GM12878 (cell line): ENCODE data around the gene GPR63. TPM values are rescaled to one million over a fixed set of nuclear protein-coding genes. Genes with fewer than 3 reads are reported as not detected.

Experiments used
- ATAC-seq: fragments of 200-7000 bp; cut with Tn5 transposase; 3 replicates; pipeline ENCODE4 v1.9.1; 2020; ENCODE audit warnings: mild to moderate bottlenecking, moderate library complexity
- BruUV-seq: library from RNA; stranded (reverse); fragments of 400-500 nt; replicated peaks from 2 replicates; lab custom pipeline; 2021; lab: Mats Ljungman, UMichigan
- CTCF ChIA-PET: fragments of 300-600 bp; sonication (Branson Sonifier 250); formaldehyde crosslinking; extraction: SDS; loops from one replicate; lab custom pipeline; 2021; ENCODE audit warnings: inconsistent platforms; lab: Yijun Ruan, JAX
- POLR2A ChIA-PET: fragments of 350-600 bp; formaldehyde crosslinking; extraction: SDS; loops from one replicate; lab custom pipeline; 2021; ENCODE audit warnings: inconsistent platforms; lab: Charles Lee
- RAD21 ChIA-PET: fragments of 300-600 bp; sonication (Branson Sonifier 250); formaldehyde crosslinking; loops from one replicate; lab custom pipeline; 2023; ENCODE audit warnings: antibody characterized with exemption; ENCODE audit not compliant: unreplicated experiment; lab: Charles Lee
- SMC1A ChIA-PET: fragments of 300-600 bp; sonication (Branson Sonifier 250); formaldehyde crosslinking; loops from one replicate; lab custom pipeline; 2023; ENCODE audit not compliant: unreplicated experiment, uncharacterized antibody; lab: Charles Lee
- DNase-seq: peaks from one replicate; pipeline ENCODE4 v3.0.0-alpha.2; 2011; ENCODE audit warnings: low read depth, low spot score
- FAIRE-seq: peaks from 3 replicates; lab custom pipeline; 2011; peaks lifted over from hg19 to GRCh38; lab: Jason Lieb, UNC
- H2AFZ ChIP-seq: 2 replicates; pipeline ENCODE4 v1.6.0; 2011; ENCODE audit warnings: low read depth, low read length, control low read depth; ENCODE audit not compliant: control insufficient read depth
- H3K27ac ChIP-seq: 2 replicates; pipeline ENCODE4 v1.5.1; 2011; ENCODE audit warnings: control low read depth; ENCODE audit not compliant: control insufficient read depth, insufficient read depth
- H3K27me3 ChIP-seq, 2 experiments: replicated peaks in 1 of 2; 2 replicates each; pipeline versions ENCODE4 v1.6.0 to v1.6.1; 2011; ENCODE audit warnings: low read length in 1 of 2; ENCODE audit not compliant: control insufficient read depth in 2 of 2, insufficient read depth in 2 of 2
- H3K36me3 ChIP-seq, 2 experiments: 2 replicates each; pipeline ENCODE4 v1.5.1; 2011; ENCODE audit warnings: low read length in 1 of 2; ENCODE audit not compliant: control insufficient read depth in 2 of 2, insufficient read depth in 2 of 2
- H3K4me1 ChIP-seq: 2 replicates; pipeline ENCODE4 v1.6.1; 2011; ENCODE audit warnings: mild to moderate bottlenecking, low read length, moderate library complexity, mixed read lengths; ENCODE audit not compliant: control insufficient read depth, insufficient read depth
- H3K4me2 ChIP-seq: 2 replicates; pipeline ENCODE4 v1.6.0; 2011; ENCODE audit warnings: control low read depth; ENCODE audit not compliant: control insufficient read depth, insufficient read depth
- H3K4me3 ChIP-seq: fragments of 200-600 bp; sonication (generic); 2 replicates; pipeline ENCODE4 v1.5.1; 2016
- H3K79me2 ChIP-seq: 2 replicates; pipeline ENCODE4 v1.6.0; 2011; ENCODE audit warnings: low read length; ENCODE audit not compliant: control insufficient read depth, insufficient read depth
- H3K9ac ChIP-seq: 2 replicates; pipeline ENCODE4 v1.8.0; 2011; ENCODE audit warnings: low read length, control low read depth, mixed read lengths; ENCODE audit not compliant: control insufficient read depth, insufficient read depth
- H3K9me3 ChIP-seq: replicated peaks from 3 replicates; pipeline ENCODE4 v1.5.1; 2011; ENCODE audit warnings: mild to moderate bottlenecking, low read length; ENCODE audit not compliant: control insufficient read depth, insufficient read depth
- H4K20me1 ChIP-seq: 2 replicates; pipeline ENCODE4 v1.6.0; 2011; ENCODE audit not compliant: control insufficient read depth, insufficient read depth
- BMI1 ChIP-seq: fragments of 450-650 bp; IDR thresholded peaks from 2 replicates; pipeline ENCODE4 v1.6.1; 2016; ENCODE audit warnings: mild to moderate bottlenecking, moderate library complexity, borderline replicate concordance
- FOS ChIP-seq: IDR thresholded peaks from 3 replicates; pipeline ENCODE4 v1.6.1; 2011; ENCODE audit warnings: borderline replicate concordance; ENCODE audit not compliant: insufficient read length; ENCODE audit errors: extremely low read depth
- LARP7 ChIP-seq: fragments of 450-650 bp; IDR thresholded peaks from 2 replicates; pipeline ENCODE4 v1.6.1; 2017; ENCODE audit warnings: mild to moderate bottlenecking
- POLR2AphosphoS2 ChIP-seq: IDR thresholded peaks from 2 replicates; pipeline ENCODE4 v1.6.1; 2011; ENCODE audit warnings: low read depth, mild to moderate bottlenecking, low read length, improper control_type of control experiment, moderate library complexity
- RCOR1 ChIP-seq: conservative IDR thresholded peaks from 2 replicates; pipeline ENCODE4 v1.6.1; 2012; ENCODE audit warnings: low read depth, low read length, improper control_type of control experiment
- WGBS: methylation state at CpG from one replicate; pipeline ENCODE4 v1.1.6; 2016; ENCODE audit warnings: low lambda C conversion rate; ENCODE audit not compliant: insufficient replicate concordance, insufficient coverage; ENCODE audit errors: missing lambda C conversion rate; 5-methylcytosine and 5-hydroxymethylcytosine counted together
- in situ Hi-C: fragments of 300-500 bp; cut with MboI; formaldehyde crosslinking; loops from 9 replicates; pipeline ENCODE4 v1.14.3; 2018; ENCODE audit warnings: mixed read lengths
- intact Hi-C: fragments of 100-400 bp; cut with micrococcal nuclease; formaldehyde crosslinking; loops from one replicate; pipeline ENCODE4 v1.14.2; 2022; ENCODE audit not compliant: unreplicated experiment
- polyA plus RNA-seq, 11 experiments: library from polyadenylated mRNA; depleted of rRNA in 4 of 11; unstranded in 6 of 11; stranded (reverse) in 5 of 11; fragments of >200 nt; fragmentation: Nextera tagmentation in 4 of 11; fragmentation: Illumina TruSeq in 1 of 11; extraction: Ambion mirVana in 4 of 11; extraction: Trizol in 1 of 11; gene quantifications; 1 replicate in 1 of 11; 2 replicates in 10 of 11; pipeline versions ENCODE4 v1.2.1 to v1.2.3, GENCODE V29; 2011 to 2016; ENCODE audit warnings: inconsistent platforms in 2 of 11, missing spikeins in 2 of 11, low read depth in 1 of 11
- total RNA-seq, 4 experiments: library from RNA; depleted of rRNA in 3 of 4; stranded (reverse); fragments of >200 nt in 3 of 4; fragmentation: Illumina TruSeq in 1 of 4; extraction: Trizol in 1 of 4; gene quantifications; 2 replicates each; pipeline versions ENCODE4 v1.2.1 to v1.2.3, GENCODE V29; 2013 to 2021
- TF ChIP-seq, protein P1 (sequence below): IDR thresholded peaks from 2 replicates; pipeline ENCODE4 v1.6.1; 2012; ENCODE audit warnings: mild to moderate bottlenecking, low read depth, low read length

The GPR63 gene
- total and polyA plus RNA-seq, 10 of the 15 experiments (the other 5 are each of a cell fraction or from before 2014, with no cell fraction given): 1.6 to 6.6 (median 3.5) TPM

GRCh38 chr6:96853083-96853482 lies 15.8 kb upstream of the GPR63 start:
- WGBS: 51% methylated on average over 2 of the region's 2 CpGs
- ChIA-PET RAD21 (no interaction called here), CTCF (no interaction called here), SMC1A (no interaction called here), POLR2A (no interaction called here)
- Histone ChIP-seq H3K4me3 (no peak overlapping the region), H4K20me1 (no peaks in the 10 kb centered on the region), H3K4me2 (no peak overlapping the region), H3K27me3 (no peaks in the 10 kb centered on the region), H2AFZ (no peak overlapping the region), H3K4me1 (no peaks in the 10 kb centered on the region), H3K9me3 (no peaks in the 10 kb centered on the region), H3K79me2 (no peaks in the 10 kb centered on the region), H3K36me3 (no peaks in the 10 kb centered on the region), H3K27ac (no peak overlapping the region), H3K9ac (no peak overlapping the region)
- intact Hi-C loops (no loop called here), in situ Hi-C loops (no loop called here)
- TF ChIP-seq FOS (no peak), RCOR1 (no peak), BMI1 (no peak), LARP7 (no peak), POLR2AphosphoS2 (no peak)
- TF ChIP-seq, protein P1, sequence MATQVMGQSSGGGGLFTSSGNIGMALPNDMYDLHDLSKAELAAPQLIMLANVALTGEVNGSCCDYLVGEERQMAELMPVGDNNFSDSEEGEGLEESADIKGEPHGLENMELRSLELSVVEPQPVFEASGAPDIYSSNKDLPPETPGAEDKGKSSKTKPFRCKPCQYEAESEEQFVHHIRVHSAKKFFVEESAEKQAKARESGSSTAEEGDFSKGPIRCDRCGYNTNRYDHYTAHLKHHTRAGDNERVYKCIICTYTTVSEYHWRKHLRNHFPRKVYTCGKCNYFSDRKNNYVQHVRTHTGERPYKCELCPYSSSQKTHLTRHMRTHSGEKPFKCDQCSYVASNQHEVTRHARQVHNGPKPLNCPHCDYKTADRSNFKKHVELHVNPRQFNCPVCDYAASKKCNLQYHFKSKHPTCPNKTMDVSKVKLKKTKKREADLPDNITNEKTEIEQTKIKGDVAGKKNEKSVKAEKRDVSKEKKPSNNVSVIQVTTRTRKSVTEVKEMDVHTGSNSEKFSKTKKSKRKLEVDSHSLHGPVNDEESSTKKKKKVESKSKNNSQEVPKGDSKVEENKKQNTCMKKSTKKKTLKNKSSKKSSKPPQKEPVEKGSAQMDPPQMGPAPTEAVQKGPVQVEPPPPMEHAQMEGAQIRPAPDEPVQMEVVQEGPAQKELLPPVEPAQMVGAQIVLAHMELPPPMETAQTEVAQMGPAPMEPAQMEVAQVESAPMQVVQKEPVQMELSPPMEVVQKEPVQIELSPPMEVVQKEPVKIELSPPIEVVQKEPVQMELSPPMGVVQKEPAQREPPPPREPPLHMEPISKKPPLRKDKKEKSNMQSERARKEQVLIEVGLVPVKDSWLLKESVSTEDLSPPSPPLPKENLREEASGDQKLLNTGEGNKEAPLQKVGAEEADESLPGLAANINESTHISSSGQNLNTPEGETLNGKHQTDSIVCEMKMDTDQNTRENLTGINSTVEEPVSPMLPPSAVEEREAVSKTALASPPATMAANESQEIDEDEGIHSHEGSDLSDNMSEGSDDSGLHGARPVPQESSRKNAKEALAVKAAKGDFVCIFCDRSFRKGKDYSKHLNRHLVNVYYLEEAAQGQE: no peak
- no peak for ATAC-seq
- BruUV-seq: no TSS peak
- no peak for FAIRE-seq
- no peak for DNase-seq
